ENCODE measurements around the gene HAUS1.

- TF ChIP-seq CTCF (IDR thresholded peaks at IDR 0.05) (no peak), POLR2A (IDR thresholded peaks at IDR 0.05) (no peak)
Measured at GRCh38 chr18:46068763-46069162, 35.4 kb upstream of the HAUS1 start.

Data from heart left ventricle (tissue), 13 donors.